Keratinocyte (primary cell): Measurements from ENCODE around the gene RGS7BP.

Experiments used
- CTCF ChIP-seq, 3 experiments: IDR thresholded peaks in 1 of 3; conservative IDR thresholded peaks in 1 of 3; optimal IDR thresholded peaks in 1 of 3; 2 replicates in 2 of 3; 3 replicates in 1 of 3; pipeline versions ENCODE3 to v1.5.1; 2011; ENCODE audit warnings: low read length in 3 of 3, mild to moderate bottlenecking in 3 of 3, moderate library complexity in 2 of 3, control low read depth in 1 of 3, inconsistent platforms in 1 of 3; ENCODE audit not compliant: insufficient read depth in 2 of 3; ENCODE audit errors: extremely low read depth in 1 of 3
- EZH2 ChIP-seq: IDR thresholded peaks from one replicate; pipeline ENCODE4 v1.6.1; 2012; ENCODE audit warnings: inconsistent platforms, mild to moderate bottlenecking, low read length, moderate library complexity

- peak in 1 of 3 experiments; percentile 41 for TF ChIP-seq CTCF (optimal IDR thresholded peaks at IDR 0.05 in 1 of 3, IDR thresholded peaks at IDR 0.05 in 1 of 3, conservative IDR thresholded peaks at IDR 0.05 in 1 of 3; ENCODE audit: extremely low read depth in 1 of 3, insufficient read depth in 2 of 3, low read length in 3 of 3)
- TF ChIP-seq EZH2: peak; percentile 12
Observed at GRCh38 chr5:64506567-64507263, 900 bp downstream of the RGS7BP start.
